ENCODE results near the gene FBXO7. TPM values are rescaled to one million over a fixed set of nuclear protein-coding genes. Genes with fewer than 3 reads are reported as not detected.

FBXO7 gene
- total and polyA plus RNA-seq, 9 of the 15 experiments (the other 6 are each of a cell fraction or from before 2014, with no cell fraction given) = 34.0 to 162 (median 85.2) TPM

DNA sequence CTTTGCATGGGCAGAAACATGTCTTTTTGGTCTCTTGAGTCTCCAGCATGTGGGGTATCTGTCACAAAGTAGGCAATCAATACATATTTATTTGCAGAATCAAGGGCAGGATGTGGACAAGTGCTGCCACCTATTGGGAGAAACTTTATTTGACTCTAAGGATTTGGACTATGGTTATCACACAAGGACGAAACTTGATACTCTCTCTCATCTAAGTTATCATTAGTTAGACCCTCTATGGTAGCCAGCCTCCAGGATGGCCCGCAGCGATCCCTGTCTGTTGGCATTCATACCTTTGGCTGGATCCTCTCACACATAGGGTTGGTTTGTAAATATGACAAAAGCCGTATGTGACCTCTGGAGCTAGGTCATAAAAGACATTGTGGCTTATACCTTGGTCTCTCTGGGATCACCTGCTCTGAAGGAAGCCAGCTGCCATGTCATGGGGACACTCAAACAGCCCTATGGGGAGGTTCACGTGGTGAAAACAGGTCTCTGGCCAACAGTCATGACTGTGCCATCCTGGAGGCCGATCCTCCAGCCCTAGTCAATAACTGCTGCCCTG is 1.1 kb upstream of the FBXO7 start:
- ChIA-PET CTCF (ENCODE audit: low intra/inter-chr PET ratio) (interaction anchor here (0.9 kb wide), 1 partner anchor 499 kb away, joined by 3 read pairs; no protein-coding TSS in a partner anchor), POLR2A (no interaction called here)
- peak overlapping the region; percentile 97 for H2AFZ ChIP-seq (ENCODE audit: low read depth, low read length)
- H3K9me1 ChIP-seq (ENCODE audit: control insufficient read depth, insufficient read depth, low read length) = no peaks in the 10 kb centered on the region
- H3K4me2 ChIP-seq (ENCODE audit: insufficient read depth, low read length) = peak overlapping the region; percentile 93
- peak overlapping the region in 1 of 2 experiments; percentile 91; a peak in 2 of 4 replicates for H3K9ac ChIP-seq (ENCODE audit: insufficient read depth in 1 of 2, low read depth in 2 of 2, low read length in 2 of 2)
- peaks cover 6% of the 10 kb centered on the region; the same call in 1 of the 3 replicates for H3K36me3 ChIP-seq (ENCODE audit: control insufficient read depth, insufficient read depth, low read length)
- 28% methylated on average over 6 of the region's 6 CpGs for WGBS (ENCODE audit: insufficient coverage, low coverage, missing lambda C conversion rate)
- peak overlapping the region; percentile 90; the same call in 1 of the 3 replicates for H3K27ac ChIP-seq (ENCODE audit: extremely low read depth, low read depth, low read length)
- DNase-seq (ENCODE audit: extremely low read depth in 1 of 4, low spot score in 3 of 4) = peak; percentile 22 to 65 (median 33)
- intact Hi-C loops (cut with micrococcal nuclease) (loop anchor here (5.0 kb wide), 2 partner anchors 61 to 91 kb away; partner anchors contain the start of gene RTCB), in situ Hi-C loops (cut with MboI) (no loop called here)
- peak; percentile 78 for FAIRE-seq
- H4K20me1 ChIP-seq (replicated peaks; ENCODE audit: control insufficient read depth, insufficient read depth, low read length) = peaks cover 14% of the 10 kb centered on the region
- H3K4me3 ChIP-seq = peak overlapping the region; percentile 80; the same call in 1 of the 2 replicates
- peaks cover 39% of the 10 kb centered on the region for H3K79me2 ChIP-seq (ENCODE audit: control insufficient read depth, insufficient read depth, low read length)
- H3K27me3 ChIP-seq (ENCODE audit: control insufficient read depth in 2 of 2, insufficient read depth in 2 of 2, low read length in 2 of 2) = no peaks in the 10 kb centered on the region; a peak in 1 of 5 replicates
- no peaks in the 10 kb centered on the region for H3K9me3 ChIP-seq (replicated peaks; ENCODE audit: control insufficient read depth, insufficient read depth, low read depth, low read length)
- H3K4me1 ChIP-seq (replicated peaks in 1 of 2; ENCODE audit: control insufficient read depth in 2 of 2, insufficient read depth in 2 of 2, low read length in 2 of 2) = peaks cover 7 to 10% of the 10 kb centered on the region in 2 experiments; a peak in 4 of 5 replicates
- ATAC-seq = no peak
- no TSS peak for BruUV-seq (replicated peaks)
- TF ChIP-seq XRCC4 (IDR thresholded peaks at IDR 0.05; ENCODE audit: extremely low read depth, insufficient read depth, insufficient read length) = no peak
- TF ChIP-seq ZNF175 (CRISPR knock-in tag; IDR thresholded peaks at IDR 0.05; ENCODE audit: low read depth) = no peak
- TF ChIP-seq ZNF384 (IDR thresholded peaks at IDR 0.05; ENCODE audit: low read depth, low read length) = no peak
- TF ChIP-seq CTBP1 (IDR thresholded peaks at IDR 0.05; ENCODE audit: borderline replicate concordance) = peak; percentile 12; the same call in 1 of the 2 replicates
- TF ChIP-seq, protein P1, sequence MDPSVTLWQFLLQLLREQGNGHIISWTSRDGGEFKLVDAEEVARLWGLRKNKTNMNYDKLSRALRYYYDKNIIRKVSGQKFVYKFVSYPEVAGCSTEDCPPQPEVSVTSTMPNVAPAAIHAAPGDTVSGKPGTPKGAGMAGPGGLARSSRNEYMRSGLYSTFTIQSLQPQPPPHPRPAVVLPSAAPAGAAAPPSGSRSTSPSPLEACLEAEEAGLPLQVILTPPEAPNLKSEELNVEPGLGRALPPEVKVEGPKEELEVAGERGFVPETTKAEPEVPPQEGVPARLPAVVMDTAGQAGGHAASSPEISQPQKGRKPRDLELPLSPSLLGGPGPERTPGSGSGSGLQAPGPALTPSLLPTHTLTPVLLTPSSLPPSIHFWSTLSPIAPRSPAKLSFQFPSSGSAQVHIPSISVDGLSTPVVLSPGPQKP (CRISPR knock-in tag; IDR thresholded peaks at IDR 0.05) = no peak
- no peak for TF ChIP-seq POLR3G (IDR thresholded peaks at IDR 0.05; ENCODE audit: extremely low read depth, insufficient read length, insufficient replicate concordance)
- TF ChIP-seq MCM2 (IDR thresholded peaks at IDR 0.05; ENCODE audit: low read depth) = no peak
- TF ChIP-seq ZNF699 (CRISPR knock-in tag; IDR thresholded peaks at IDR 0.05; ENCODE audit: insufficient replicate concordance) = no peak
- TF ChIP-seq, protein P2, sequence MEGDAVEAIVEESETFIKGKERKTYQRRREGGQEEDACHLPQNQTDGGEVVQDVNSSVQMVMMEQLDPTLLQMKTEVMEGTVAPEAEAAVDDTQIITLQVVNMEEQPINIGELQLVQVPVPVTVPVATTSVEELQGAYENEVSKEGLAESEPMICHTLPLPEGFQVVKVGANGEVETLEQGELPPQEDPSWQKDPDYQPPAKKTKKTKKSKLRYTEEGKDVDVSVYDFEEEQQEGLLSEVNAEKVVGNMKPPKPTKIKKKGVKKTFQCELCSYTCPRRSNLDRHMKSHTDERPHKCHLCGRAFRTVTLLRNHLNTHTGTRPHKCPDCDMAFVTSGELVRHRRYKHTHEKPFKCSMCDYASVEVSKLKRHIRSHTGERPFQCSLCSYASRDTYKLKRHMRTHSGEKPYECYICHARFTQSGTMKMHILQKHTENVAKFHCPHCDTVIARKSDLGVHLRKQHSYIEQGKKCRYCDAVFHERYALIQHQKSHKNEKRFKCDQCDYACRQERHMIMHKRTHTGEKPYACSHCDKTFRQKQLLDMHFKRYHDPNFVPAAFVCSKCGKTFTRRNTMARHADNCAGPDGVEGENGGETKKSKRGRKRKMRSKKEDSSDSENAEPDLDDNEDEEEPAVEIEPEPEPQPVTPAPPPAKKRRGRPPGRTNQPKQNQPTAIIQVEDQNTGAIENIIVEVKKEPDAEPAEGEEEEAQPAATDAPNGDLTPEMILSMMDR (IDR thresholded peaks at IDR 0.05 in 2 of 3, conservative IDR thresholded peaks at IDR 0.05 in 1 of 3; ENCODE audit: insufficient read depth in 2 of 3, low read depth in 1 of 3, low read length in 3 of 3) = peak; percentile 50 to 69 (median 53); a peak in 5 of 6 replicates
- TF ChIP-seq, protein P3, sequence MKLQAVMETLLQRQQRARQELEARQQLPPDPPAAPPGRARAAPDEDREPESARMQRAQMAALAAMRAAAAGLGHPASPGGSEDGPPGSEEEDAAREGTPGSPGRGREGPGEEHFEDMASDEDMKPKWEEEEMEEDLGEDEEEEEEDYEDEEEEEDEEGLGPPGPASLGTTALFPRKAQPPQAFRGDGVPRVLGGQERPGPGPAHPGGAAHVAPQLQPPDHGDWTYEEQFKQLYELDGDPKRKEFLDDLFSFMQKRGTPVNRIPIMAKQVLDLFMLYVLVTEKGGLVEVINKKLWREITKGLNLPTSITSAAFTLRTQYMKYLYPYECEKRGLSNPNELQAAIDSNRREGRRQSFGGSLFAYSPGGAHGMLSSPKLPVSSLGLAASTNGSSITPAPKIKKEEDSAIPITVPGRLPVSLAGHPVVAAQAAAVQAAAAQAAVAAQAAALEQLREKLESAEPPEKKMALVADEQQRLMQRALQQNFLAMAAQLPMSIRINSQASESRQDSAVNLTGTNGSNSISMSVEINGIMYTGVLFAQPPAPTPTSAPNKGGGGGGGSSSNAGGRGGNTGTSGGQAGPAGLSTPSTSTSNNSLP (IDR thresholded peaks at IDR 0.05; ENCODE audit: borderline replicate concordance, low read depth, low read length) = peak; percentile 67; the same call in 1 of the 2 replicates
